Peyer's patch (tissue), 4 donors: ENCODE results near the gene CYB5R3.

Experiments
- POLR2A ChIP-seq, 2 donors: fragments of 450-650 bp; IDR thresholded peaks; one replicate each; pipeline ENCODE4 v1.5.1; 2017; ENCODE audit warnings: antibody characterized with exemption in 2 of 2, mild to moderate bottlenecking in 2 of 2, moderate library complexity in 2 of 2
- TF ChIP-seq, protein P1 (sequence below), 6 experiments: fragments of 450-650 bp in 4 of 6; fragments of 200-600 bp in 2 of 6; sonication (generic) in 1 of 6; IDR thresholded peaks; one replicate each; pipeline ENCODE4 v1.5.1; 2017 to 2019; ENCODE audit warnings: antibody characterized with exemption in 6 of 6, mild to moderate bottlenecking in 3 of 6, moderate library complexity in 1 of 6

DNA sequence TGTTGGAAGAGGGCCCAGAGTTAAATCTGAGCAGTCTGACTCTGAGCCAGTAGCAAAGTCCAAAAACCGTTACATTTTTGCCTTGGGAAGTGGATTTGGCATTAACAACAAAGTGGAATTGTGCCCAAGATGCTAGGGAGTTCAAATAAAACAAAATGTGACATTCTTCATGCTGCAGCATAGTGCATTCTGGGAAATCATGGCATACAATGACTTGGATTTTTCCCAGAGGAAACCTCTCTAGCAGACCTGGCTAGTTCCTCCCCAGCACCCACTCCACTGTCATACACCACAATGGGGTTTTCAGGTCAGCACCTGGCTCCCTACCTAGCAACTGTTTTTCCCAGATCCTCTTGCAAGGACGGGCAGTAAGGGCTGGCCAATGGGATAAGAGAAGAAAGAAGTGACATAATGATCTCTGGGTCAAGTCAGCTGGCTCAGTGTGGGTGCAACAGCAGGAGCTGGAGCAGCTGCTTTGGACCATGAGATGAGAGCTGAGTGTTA, 24.8 kb upstream of the CYB5R3 start:
- TF ChIP-seq, protein P1, sequence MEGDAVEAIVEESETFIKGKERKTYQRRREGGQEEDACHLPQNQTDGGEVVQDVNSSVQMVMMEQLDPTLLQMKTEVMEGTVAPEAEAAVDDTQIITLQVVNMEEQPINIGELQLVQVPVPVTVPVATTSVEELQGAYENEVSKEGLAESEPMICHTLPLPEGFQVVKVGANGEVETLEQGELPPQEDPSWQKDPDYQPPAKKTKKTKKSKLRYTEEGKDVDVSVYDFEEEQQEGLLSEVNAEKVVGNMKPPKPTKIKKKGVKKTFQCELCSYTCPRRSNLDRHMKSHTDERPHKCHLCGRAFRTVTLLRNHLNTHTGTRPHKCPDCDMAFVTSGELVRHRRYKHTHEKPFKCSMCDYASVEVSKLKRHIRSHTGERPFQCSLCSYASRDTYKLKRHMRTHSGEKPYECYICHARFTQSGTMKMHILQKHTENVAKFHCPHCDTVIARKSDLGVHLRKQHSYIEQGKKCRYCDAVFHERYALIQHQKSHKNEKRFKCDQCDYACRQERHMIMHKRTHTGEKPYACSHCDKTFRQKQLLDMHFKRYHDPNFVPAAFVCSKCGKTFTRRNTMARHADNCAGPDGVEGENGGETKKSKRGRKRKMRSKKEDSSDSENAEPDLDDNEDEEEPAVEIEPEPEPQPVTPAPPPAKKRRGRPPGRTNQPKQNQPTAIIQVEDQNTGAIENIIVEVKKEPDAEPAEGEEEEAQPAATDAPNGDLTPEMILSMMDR (IDR thresholded peaks at IDR 0.05) = no peak
- TF ChIP-seq POLR2A (IDR thresholded peaks at IDR 0.05) = no peak
